Hepatocyte (in vitro differentiated cells): ENCODE measurements around the gene LRRFIP1.

Experiments used
- EZH2phosphoT487 ChIP-seq: fragments of 200-600 bp; sonication (generic); IDR thresholded peaks from one replicate; pipeline ENCODE4 v1.6.1; 2018; ENCODE audit warnings: antibody characterized with exemption, mild to moderate bottlenecking, low read depth, moderate library complexity; ENCODE audit not compliant: unreplicated experiment, severe bottlenecking
- TF ChIP-seq, protein P1 (sequence below): fragments of 200-600 bp; sonication (generic); IDR thresholded peaks from 2 replicates; pipeline ENCODE4 v1.5.1; 2016; ENCODE audit warnings: antibody characterized with exemption, mild to moderate bottlenecking; ENCODE audit not compliant: poor library complexity

- TF ChIP-seq, protein P1, sequence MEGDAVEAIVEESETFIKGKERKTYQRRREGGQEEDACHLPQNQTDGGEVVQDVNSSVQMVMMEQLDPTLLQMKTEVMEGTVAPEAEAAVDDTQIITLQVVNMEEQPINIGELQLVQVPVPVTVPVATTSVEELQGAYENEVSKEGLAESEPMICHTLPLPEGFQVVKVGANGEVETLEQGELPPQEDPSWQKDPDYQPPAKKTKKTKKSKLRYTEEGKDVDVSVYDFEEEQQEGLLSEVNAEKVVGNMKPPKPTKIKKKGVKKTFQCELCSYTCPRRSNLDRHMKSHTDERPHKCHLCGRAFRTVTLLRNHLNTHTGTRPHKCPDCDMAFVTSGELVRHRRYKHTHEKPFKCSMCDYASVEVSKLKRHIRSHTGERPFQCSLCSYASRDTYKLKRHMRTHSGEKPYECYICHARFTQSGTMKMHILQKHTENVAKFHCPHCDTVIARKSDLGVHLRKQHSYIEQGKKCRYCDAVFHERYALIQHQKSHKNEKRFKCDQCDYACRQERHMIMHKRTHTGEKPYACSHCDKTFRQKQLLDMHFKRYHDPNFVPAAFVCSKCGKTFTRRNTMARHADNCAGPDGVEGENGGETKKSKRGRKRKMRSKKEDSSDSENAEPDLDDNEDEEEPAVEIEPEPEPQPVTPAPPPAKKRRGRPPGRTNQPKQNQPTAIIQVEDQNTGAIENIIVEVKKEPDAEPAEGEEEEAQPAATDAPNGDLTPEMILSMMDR, result no peak
- TF ChIP-seq EZH2phosphoT487, result no peak
Observed at GRCh38 chr2:237665713-237666143, 38.3 kb downstream of the LRRFIP1 start.
